H54 (cell line): ENCODE data around the gene DDX10.

Source experiments
- DNase-seq: peaks from one replicate; pipeline ENCODE4 v3.0.0; 2011; ENCODE audit warnings: low spot score, mixed read lengths; ENCODE audit not compliant: insufficient read length
- FAIRE-seq: peaks from 3 replicates; lab custom pipeline; 2011; peaks lifted over from hg19 to GRCh38; lab: Jason Lieb, UNC
- POLR2A ChIP-seq: IDR thresholded peaks from 2 replicates; pipeline ENCODE4 v1.6.1; 2011; ENCODE audit warnings: low read depth, mild to moderate bottlenecking, low read length

DDX10 gene

GRCh38 chr11:108882211-108882831 lies 217.5 kb downstream of the DDX10 start:
- no peak for FAIRE-seq
- no peak for TF ChIP-seq POLR2A
- no peak for DNase-seq

- FAIRE-seq (no peak), DNase-seq (no peak)
- TF ChIP-seq POLR2A = no peak
Observed at GRCh38 chr11:108886005-108886659, 221.3 kb downstream of the DDX10 start.

- no peak for TF ChIP-seq POLR2A
- peak; percentile 89 for FAIRE-seq
- no peak for DNase-seq
Observed at GRCh38 chr11:108886660-108887009, 221.8 kb downstream of the DDX10 start.

- FAIRE-seq = no peak
- TF ChIP-seq POLR2A = no peak
- no peak for DNase-seq
Observed at GRCh38 chr11:108887436-108888238, 222.8 kb downstream of the DDX10 start.

- no peak for TF ChIP-seq POLR2A
- FAIRE-seq (no peak), DNase-seq (no peak)
Observed at GRCh38 chr11:108890482-108891105, 225.7 kb downstream of the DDX10 start.

GRCh38 chr11:108891143-108891542 lies 226.3 kb downstream of the DDX10 start:
- TF ChIP-seq POLR2A = no peak
- no peak for DNase-seq
- FAIRE-seq = no peak

GRCh38 chr11:108891909-108892511 lies 227.1 kb downstream of the DDX10 start:
- no peak for TF ChIP-seq POLR2A
- DNase-seq = no peak
- no peak for FAIRE-seq

GRCh38 chr11:108895579-108896480 lies 231.0 kb downstream of the DDX10 start:
- FAIRE-seq (peak; percentile 90), DNase-seq (no peak)
- TF ChIP-seq POLR2A = no peak

- FAIRE-seq (no peak), DNase-seq (no peak)
- TF ChIP-seq POLR2A = no peak
Observed at GRCh38 chr11:108897071-108897481, 232.2 kb downstream of the DDX10 start.

GRCh38 chr11:108897916-108898315 lies 233.0 kb downstream of the DDX10 start:
- DNase-seq (no peak), FAIRE-seq (no peak)
- TF ChIP-seq POLR2A = no peak

GRCh38 chr11:108901359-108901758 lies 236.5 kb downstream of the DDX10 start:
- no peak for FAIRE-seq
- no peak for DNase-seq
- TF ChIP-seq POLR2A = no peak

GRCh38 chr11:108902027-108902469 lies 237.2 kb downstream of the DDX10 start:
- DNase-seq = no peak
- FAIRE-seq = no peak
- TF ChIP-seq POLR2A = no peak

GRCh38 chr11:108904480-108904879 lies 239.6 kb downstream of the DDX10 start:
- TF ChIP-seq POLR2A = no peak
- no peak for FAIRE-seq
- DNase-seq = no peak

- TF ChIP-seq POLR2A = no peak
- FAIRE-seq = no peak
- no peak for DNase-seq
Observed at GRCh38 chr11:108906329-108906728, 241.5 kb downstream of the DDX10 start.
